Activated B cell treated with CpG ODN at 0.5 μM for 24 hours (primary cell): ENCODE data around the gene RMDN3. TPM values are rescaled to one million over a fixed set of nuclear protein-coding genes. Genes with fewer than 3 reads are reported as not detected.

Source experiments
- ATAC-seq: fragments of 200-7000 bp; cut with Tn5 transposase; one replicate; pipeline ENCODE4 v1.10.0; 2021; ENCODE audit warnings: low read depth, mild to moderate bottlenecking, moderate library complexity
- CTCF ChIA-PET: fragments of 350-600 bp; sonication (Branson Sonifier 250); formaldehyde crosslinking; loops from one replicate; lab custom pipeline; 2021; ENCODE audit warnings: antibody characterized with exemption; lab: Charles Lee
- POLR2A ChIA-PET: fragments of 350-600 bp; sonication (Branson Sonifier 250); formaldehyde crosslinking; loops from one replicate; lab custom pipeline; 2021; ENCODE audit warnings: antibody characterized with exemption; lab: Charles Lee
- DNase-seq: peaks from one replicate; pipeline ENCODE4 v3.0.0; 2022
- H3K27ac Mint-ChIP-seq: one replicate; pipeline ENCODE4 v1.8.0; 2020; ENCODE audit warnings: mixed read lengths
- H3K27me3 Mint-ChIP-seq: one replicate; pipeline ENCODE4 v1.8.0; 2021; ENCODE audit warnings: mixed read lengths
- H3K36me3 Mint-ChIP-seq: one replicate; pipeline ENCODE4 v1.8.0; 2021; ENCODE audit warnings: low read depth, mixed read lengths
- H3K4me1 Mint-ChIP-seq: one replicate; pipeline ENCODE4 v1.8.0; 2021; ENCODE audit warnings: mixed read lengths
- H3K4me3 Mint-ChIP-seq: one replicate; pipeline ENCODE4 v1.8.0; 2020; ENCODE audit warnings: mild to moderate bottlenecking, mixed read lengths
- H3K9me3 Mint-ChIP-seq: one replicate; pipeline ENCODE4 v1.8.0; 2020; ENCODE audit warnings: mixed read lengths
- intact Hi-C: fragments of 100-400 bp; cut with micrococcal nuclease; formaldehyde crosslinking; loops from one replicate; pipeline ENCODE4 v1.15.1; 2024
- total RNA-seq: library from RNA; stranded (reverse); gene quantifications from 2 replicates; pipeline ENCODE4 v1.2.3, GENCODE V29; 2022
- TF ChIP-seq, protein P1 (sequence below): fragments of 200-600 bp; IDR thresholded peaks from one replicate; pipeline ENCODE4 v1.8.0; 2022; ENCODE audit warnings: antibody characterized with exemption, mild to moderate bottlenecking

Gene RMDN3
- total RNA-seq, 1 donor from 2014 or later: 25.6 TPM

DNA sequence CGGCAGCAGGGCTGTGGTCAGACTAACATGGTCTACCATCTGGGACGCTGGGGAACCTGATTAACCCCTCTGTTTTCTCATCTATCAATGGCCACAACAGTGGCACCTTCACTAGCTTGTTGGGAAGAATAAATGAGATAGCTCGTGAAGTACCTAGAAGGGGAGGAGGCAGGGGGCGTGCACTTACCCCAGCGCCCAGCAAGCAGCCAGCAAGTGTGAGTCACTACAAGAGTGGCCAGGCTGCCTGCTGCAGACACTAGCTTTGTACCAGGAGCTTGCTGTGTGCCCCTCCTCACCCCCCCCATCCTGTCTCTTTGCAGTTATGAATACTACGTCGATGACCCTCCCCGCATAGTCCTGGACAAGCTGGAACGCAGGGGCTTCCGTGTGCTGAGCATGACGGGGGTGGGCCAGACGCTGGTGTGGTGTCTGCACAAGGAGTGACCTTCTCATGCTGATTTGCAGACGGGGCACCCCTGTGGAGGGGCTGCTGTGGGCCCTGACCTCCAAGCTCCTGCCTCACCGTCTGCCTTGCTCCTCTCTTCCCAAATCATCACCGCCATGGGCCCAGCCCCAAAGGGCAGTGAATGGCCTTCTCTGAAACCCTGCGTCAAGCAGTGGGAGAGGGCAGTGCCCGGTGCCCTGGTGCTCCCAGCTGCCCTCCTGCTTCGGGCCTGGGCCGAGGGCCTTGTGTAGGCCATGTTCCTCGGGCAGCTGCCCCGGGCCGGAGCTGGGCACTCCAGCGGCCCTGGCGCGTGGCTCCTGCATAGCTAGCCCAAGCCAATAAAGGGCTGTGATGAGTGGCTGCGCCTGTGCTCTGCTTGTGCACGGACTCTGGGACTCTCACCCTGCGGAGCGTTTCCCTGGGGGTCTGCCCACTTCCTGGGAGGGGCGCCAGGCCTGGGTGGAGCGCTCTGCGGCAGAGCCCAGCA, 12.1 kb upstream of the RMDN3 start:
- ChIA-PET POLR2A (interaction anchor here (0.6 to 4.2 kb wide), 6 partner anchors 72 to 697 kb away, joined by 3 to 15 read pairs (median 3); partner anchors contain the start of gene RAD51), CTCF (interaction anchor here (6.6 kb wide), 1 partner anchor 15 kb away, joined by 45 read pairs; no protein-coding TSS in a partner anchor)
- Mint-ChIP-seq H3K4me1 (peaks cover 64% of the 10 kb centered on the region), H3K36me3 (peaks cover 4% of the 10 kb centered on the region), H3K9me3 (no peaks in the 10 kb centered on the region), H3K4me3 (no peak overlapping the region), H3K27me3 (no peaks in the 10 kb centered on the region), H3K27ac (no peak overlapping the region)
- TF ChIP-seq, protein P1, sequence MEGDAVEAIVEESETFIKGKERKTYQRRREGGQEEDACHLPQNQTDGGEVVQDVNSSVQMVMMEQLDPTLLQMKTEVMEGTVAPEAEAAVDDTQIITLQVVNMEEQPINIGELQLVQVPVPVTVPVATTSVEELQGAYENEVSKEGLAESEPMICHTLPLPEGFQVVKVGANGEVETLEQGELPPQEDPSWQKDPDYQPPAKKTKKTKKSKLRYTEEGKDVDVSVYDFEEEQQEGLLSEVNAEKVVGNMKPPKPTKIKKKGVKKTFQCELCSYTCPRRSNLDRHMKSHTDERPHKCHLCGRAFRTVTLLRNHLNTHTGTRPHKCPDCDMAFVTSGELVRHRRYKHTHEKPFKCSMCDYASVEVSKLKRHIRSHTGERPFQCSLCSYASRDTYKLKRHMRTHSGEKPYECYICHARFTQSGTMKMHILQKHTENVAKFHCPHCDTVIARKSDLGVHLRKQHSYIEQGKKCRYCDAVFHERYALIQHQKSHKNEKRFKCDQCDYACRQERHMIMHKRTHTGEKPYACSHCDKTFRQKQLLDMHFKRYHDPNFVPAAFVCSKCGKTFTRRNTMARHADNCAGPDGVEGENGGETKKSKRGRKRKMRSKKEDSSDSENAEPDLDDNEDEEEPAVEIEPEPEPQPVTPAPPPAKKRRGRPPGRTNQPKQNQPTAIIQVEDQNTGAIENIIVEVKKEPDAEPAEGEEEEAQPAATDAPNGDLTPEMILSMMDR: no peak
- intact Hi-C loops: loop anchor here (5.0 kb wide), 3 partner anchors 200 to 350 kb away; partner anchors contain the start of genes BAHD1, CCDC32, INO80 and RPUSD2
- no peak for ATAC-seq
- DNase-seq: no peak

DNA sequence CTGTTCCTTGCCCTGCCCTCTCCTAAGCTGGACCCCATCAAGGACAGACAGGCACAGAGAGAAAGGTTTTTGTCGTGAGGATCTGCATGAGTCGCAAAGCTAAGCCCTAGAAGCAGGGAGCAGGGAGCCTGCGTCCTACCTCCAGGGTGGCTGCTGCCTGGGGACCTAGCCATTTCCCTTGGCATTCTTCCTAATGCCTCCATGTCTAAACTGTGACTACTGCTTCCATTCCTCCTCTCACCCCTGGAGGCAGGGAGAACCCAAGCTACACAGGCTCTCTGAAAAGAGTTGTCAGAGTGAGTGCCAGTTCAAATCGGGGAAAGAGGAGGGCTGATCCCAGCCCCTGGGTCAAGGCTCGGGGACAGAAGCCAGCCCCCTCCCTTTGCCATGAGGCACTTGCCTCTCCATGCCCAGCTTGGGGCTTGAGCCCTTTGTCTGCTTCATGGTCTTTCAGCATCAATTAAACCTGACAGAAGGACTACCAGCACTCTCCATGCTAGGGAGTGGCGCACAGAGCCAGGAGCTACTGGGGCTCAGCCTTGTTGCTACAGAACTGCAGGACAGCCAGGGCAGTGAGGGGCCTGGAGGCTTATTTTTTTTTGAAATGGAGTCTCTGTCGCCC, 11.3 kb upstream of the RMDN3 start:
- Mint-ChIP-seq H3K27me3 (no peaks in the 10 kb centered on the region), H3K4me1 (peaks cover 56% of the 10 kb centered on the region), H3K4me3 (no peak overlapping the region), H3K36me3 (peaks cover 2% of the 10 kb centered on the region), H3K27ac (no peak overlapping the region), H3K9me3 (no peaks in the 10 kb centered on the region)
- ChIA-PET CTCF (interaction anchor here (6.6 kb wide), 1 partner anchor 16 kb away, joined by 45 read pairs; no protein-coding TSS in a partner anchor), POLR2A (interaction anchor here (0.6 to 4.2 kb wide), 2 partner anchors 71 to 300 kb away, joined by 3 to 15 read pairs; partner anchors contain the start of gene RAD51)
- ATAC-seq (no peak), DNase-seq (no peak)
- TF ChIP-seq, protein P1: no peak
- intact Hi-C loops: loop anchor here (5.0 kb wide), 3 partner anchors 199 to 351 kb away; partner anchors contain the start of genes BAHD1, CCDC32, INO80 and RPUSD2

GRCh38 chr15:40764629-40765103, 9.6 kb upstream of the RMDN3 start:
- ChIA-PET CTCF (interaction anchor here (1.2 kb wide), 1 partner anchor 18 kb away, joined by 6 read pairs; no protein-coding TSS in a partner anchor), POLR2A (interaction anchor here (1.5 to 4.2 kb wide), 4 partner anchors 11 to 70 kb away, joined by 3 to 15 read pairs (median 6); partner anchors contain the start of genes DNAJC17 and RAD51)
- DNase-seq: no peak
- ATAC-seq: no peak
- Mint-ChIP-seq H3K36me3 (peaks cover 2% of the 10 kb centered on the region), H3K4me1 (peaks cover 41% of the 10 kb centered on the region), H3K27me3 (no peaks in the 10 kb centered on the region), H3K9me3 (no peaks in the 10 kb centered on the region), H3K4me3 (peak overlapping the region; percentile 85), H3K27ac (peak overlapping the region; percentile 66)
- TF ChIP-seq, protein P1: no peak
- intact Hi-C loops: loop anchor here (1.0 to 5.0 kb wide), 4 partner anchors 9 to 353 kb away; partner anchors contain the start of genes BAHD1, CCDC32, INO80 and RMDN3

GRCh38 chr15:40763801-40764628, 9.0 kb upstream of the RMDN3 start, which contains the start of gene GCHFR:
TSS of gene GCHFR (plus strand) at chr15:40764068. CDS start at chr15:40764181, 113 bp downstream.
- no peaks in the 10 kb centered on the region for H3K27me3 Mint-ChIP-seq
- H3K36me3 Mint-ChIP-seq: peaks cover 2% of the 10 kb centered on the region
- DNase-seq (peak; percentile 64), ATAC-seq (peak; percentile 72)
- peaks cover 35% of the 10 kb centered on the region for H3K4me1 Mint-ChIP-seq
- POLR2A ChIA-PET: interaction anchor here (1.2 to 4.2 kb wide), 7 partner anchors 12 to 211 kb away, joined by 3 to 15 read pairs (median 5); partner anchors contain the start of genes DNAJC17, RAD51 and RPUSD2
- H3K9me3 Mint-ChIP-seq: no peaks in the 10 kb centered on the region
- H3K4me3 Mint-ChIP-seq: peak within 1 kb of the TSS; percentile 85
- peak within 1 kb of the TSS; percentile 68 for H3K27ac Mint-ChIP-seq
- intact Hi-C loops: loop anchor here (1.0 kb wide), 1 partner anchor 9 kb away; the partner anchor contains the start of gene RMDN3
- TF ChIP-seq, protein P1: no peak
- CTCF ChIA-PET: interaction anchor here (1.0 to 1.2 kb wide), 2 partner anchors 18 to 21 kb away, joined by 4 to 6 read pairs; no protein-coding TSS in a partner anchor
